ENCODE results near the gene FAM161A.
A peak's percentile ranks its signal among the peaks of the same experiment; 100 is the strongest.
"Not testable (repeated sequence)": the region's sequence is repeated elsewhere in the genome, so short reads cannot be mapped to it uniquely, and the experiment has no call there.

FAM161A gene

GRCh38 chr2:61845320-61845719, 8.5 kb downstream of the FAM161A start:
- DNase-seq (ENCODE audit: extremely low spot score, insufficient read length, low read depth): no peak
- no peak for FAIRE-seq

GRCh38 chr2:61841286-61841685, 12.6 kb downstream of the FAM161A start:
- FAIRE-seq (no peak), DNase-seq (ENCODE audit: extremely low spot score, insufficient read length, low read depth) (no peak)

GRCh38 chr2:61834893-61835292, 19.0 kb downstream of the FAM161A start:
- FAIRE-seq (no peak), DNase-seq (ENCODE audit: extremely low spot score, insufficient read length, low read depth) (no peak)

- DNase-seq (ENCODE audit: extremely low spot score, insufficient read length, low read depth): no peak
- FAIRE-seq: no peak
These were observed 19.9 kb downstream of the FAM161A start for GRCh38 chr2:61833971-61834370.

- FAIRE-seq (no peak), DNase-seq (ENCODE audit: extremely low spot score, insufficient read length, low read depth) (no peak)
These were observed 21.5 kb downstream of the FAM161A start for GRCh38 chr2:61832183-61832841.

- FAIRE-seq (no peak), DNase-seq (ENCODE audit: extremely low spot score, insufficient read length, low read depth) (no peak)
These were observed 31.6 kb downstream of the FAM161A start for GRCh38 chr2:61822255-61822654.

GRCh38 chr2:61816480-61817355, 37.1 kb downstream of the FAM161A start:
- FAIRE-seq: no peak

GRCh38 chr2:61814539-61815160, 39.2 kb downstream of the FAM161A start:
- FAIRE-seq (no peak), DNase-seq (ENCODE audit: extremely low spot score, insufficient read length, low read depth) (no peak)

More at GRCh38 chr2:61816480-61817355, 37.1 kb downstream of the FAM161A start:
- DNase-seq (ENCODE audit: extremely low spot score, insufficient read length, low read depth): no peak

- FAIRE-seq; DNase-seq (ENCODE audit: extremely low spot score, insufficient read length, low read depth): not testable (repeated sequence)
These were observed 40.5 kb downstream of the FAM161A start for GRCh38 chr2:61813314-61813713.

- no peak for FAIRE-seq
- DNase-seq (ENCODE audit: extremely low spot score, insufficient read length, low read depth): no peak
These were observed 42.0 kb downstream of the FAM161A start for GRCh38 chr2:61811821-61812220.

- FAIRE-seq: peak; percentile 39
- not testable (repeated sequence) for DNase-seq (ENCODE audit: extremely low spot score, insufficient read length, low read depth)
These were observed 43.7 kb downstream of the FAM161A start for GRCh38 chr2:61810203-61810602.

GRCh38 chr2:61808693-61809092, 45.2 kb downstream of the FAM161A start:
- not testable (repeated sequence) for FAIRE-seq; DNase-seq (ENCODE audit: extremely low spot score, insufficient read length, low read depth)

GRCh38 chr2:61807036-61807757, 46.7 kb downstream of the FAM161A start:
- DNase-seq (ENCODE audit: extremely low spot score, insufficient read length, low read depth) (no peak), FAIRE-seq (peak; percentile 45)

- FAIRE-seq (no peak), DNase-seq (ENCODE audit: extremely low spot score, insufficient read length, low read depth) (no peak)
These were observed 51.3 kb downstream of the FAM161A start for GRCh38 chr2:61802548-61802947.

GRCh38 chr2:61799099-61799498, 54.8 kb downstream of the FAM161A start:
- FAIRE-seq (no peak), DNase-seq (ENCODE audit: extremely low spot score, insufficient read length, low read depth) (no peak)

- DNase-seq (ENCODE audit: extremely low spot score, insufficient read length, low read depth); FAIRE-seq: not testable (repeated sequence)
These were observed 56.4 kb downstream of the FAM161A start for GRCh38 chr2:61797446-61797845.

- FAIRE-seq (no peak), DNase-seq (ENCODE audit: extremely low spot score, insufficient read length, low read depth) (no peak)
These were observed 58.5 kb downstream of the FAM161A start for GRCh38 chr2:61795408-61795807.

GRCh38 chr2:61793389-61793836, 60.4 kb downstream of the FAM161A start:
- DNase-seq (ENCODE audit: extremely low spot score, insufficient read length, low read depth) (peak; percentile 65), FAIRE-seq (peak; percentile 56)

GRCh38 chr2:61792355-61792890, 61.4 kb downstream of the FAM161A start:
- FAIRE-seq (no peak), DNase-seq (ENCODE audit: extremely low spot score, insufficient read length, low read depth) (no peak)

Measured in GM18507 (cell line).